Endothelial cell of umbilical vein (primary cell): ENCODE measurements around the gene GPD2. TPM values are rescaled to one million over a fixed set of nuclear protein-coding genes. Genes with fewer than 3 reads are reported as not detected.

Experiments
- BruUV-seq: library from RNA; stranded (reverse); fragments of 400-500 nt; replicated peaks from 2 replicates; lab custom pipeline; 2021; lab: Mats Ljungman, UMichigan
- CTCF ChIA-PET: fragments of 300-600, 350-600 bp; sonication (Branson Sonifier 250); formaldehyde crosslinking; loops from one replicate; lab custom pipeline; 2021; ENCODE audit warnings: antibody characterized with exemption, inconsistent platforms; lab: Charles Lee
- POLR2A ChIA-PET: fragments of 300-600, 350-600 bp; sonication (Branson Sonifier 250); formaldehyde crosslinking; loops from one replicate; lab custom pipeline; 2021; ENCODE audit warnings: antibody characterized with exemption, inconsistent platforms; lab: Charles Lee
- DNase-seq: peaks from one replicate; pipeline ENCODE4 v3.0.0-alpha.2; 2011; ENCODE audit warnings: low read depth, low spot score
- FAIRE-seq: peaks from 2 replicates; lab custom pipeline; 2011; peaks lifted over from hg19 to GRCh38; lab: Jason Lieb, UNC
- H2AFZ ChIP-seq: 2 replicates; pipeline ENCODE4 v1.6.0; 2012; ENCODE audit warnings: low read depth, low read length, control low read depth, inconsistent platforms
- H3K27ac ChIP-seq: 2 replicates; pipeline ENCODE4 v1.5.1; 2011; ENCODE audit warnings: low read depth, mild to moderate bottlenecking, control low read depth, low read length, moderate library complexity; ENCODE audit not compliant: insufficient read depth
- H3K27me3 ChIP-seq, 2 experiments: 2 replicates each; pipeline versions ENCODE4 v1.6.0 to v1.6.1; 2011; ENCODE audit warnings: low read length in 2 of 2, mixed read lengths in 1 of 2; ENCODE audit not compliant: control insufficient read depth in 2 of 2, insufficient read depth in 2 of 2
- H3K36me3 ChIP-seq, 2 experiments: 2 replicates in 1 of 2; 3 replicates in 1 of 2; pipeline ENCODE4 v1.5.1; 2011; ENCODE audit warnings: low read length in 2 of 2, mild to moderate bottlenecking in 1 of 2, moderate library complexity in 1 of 2; ENCODE audit not compliant: control insufficient read depth in 2 of 2, insufficient read depth in 2 of 2; ENCODE audit errors: extremely low read depth in 1 of 2
- H3K4me1 ChIP-seq: 3 replicates; pipeline ENCODE4 v1.5.1; 2011; ENCODE audit warnings: mild to moderate bottlenecking, low read length; ENCODE audit not compliant: control insufficient read depth, insufficient read depth; ENCODE audit errors: extremely low read depth
- H3K4me2 ChIP-seq: 2 replicates; pipeline ENCODE4 v1.6.1; 2011; ENCODE audit warnings: low read length, control low read depth, mixed read lengths; ENCODE audit not compliant: insufficient read depth
- H3K4me3 ChIP-seq, 3 experiments: fragments of 200-600 bp in 1 of 3; sonication (generic), shearing (Covaris generic) in 1 of 3; replicated peaks in 1 of 3; 2 replicates each; pipeline ENCODE4 v1.5.1; 2011 to 2016; ENCODE audit warnings: control low read depth in 3 of 3, low read length in 3 of 3, mild to moderate bottlenecking in 2 of 3, inconsistent platforms in 1 of 3, low read depth in 1 of 3, moderate library complexity in 1 of 3; ENCODE audit not compliant: insufficient read depth in 1 of 3
- H3K79me2 ChIP-seq: 2 replicates; pipeline ENCODE4 v1.6.0; 2012; ENCODE audit warnings: low read length, inconsistent platforms; ENCODE audit not compliant: control insufficient read depth, insufficient read depth
- H3K9ac ChIP-seq: replicated peaks from 2 replicates; pipeline ENCODE3; 2011; ENCODE audit warnings: low read length, control low read depth; ENCODE audit not compliant: insufficient read depth; ENCODE audit errors: extremely low read depth
- H3K9me1 ChIP-seq: replicated peaks from 3 replicates; pipeline ENCODE4 v1.6.0; 2011; ENCODE audit warnings: mild to moderate bottlenecking, low read length; ENCODE audit not compliant: control insufficient read depth, insufficient read depth; ENCODE audit errors: extremely low read depth
- H3K9me3 ChIP-seq: replicated peaks from 2 replicates; pipeline ENCODE4 v1.5.1; 2012; ENCODE audit warnings: low read length, inconsistent platforms; ENCODE audit not compliant: control insufficient read depth, insufficient read depth
- H4K20me1 ChIP-seq: replicated peaks from 2 replicates; pipeline ENCODE3; 2011; ENCODE audit warnings: mild to moderate bottlenecking, low read length; ENCODE audit not compliant: control insufficient read depth, insufficient read depth; ENCODE audit errors: extremely low read depth
- EZH2 ChIP-seq: IDR thresholded peaks from 2 replicates; pipeline ENCODE4 v1.6.1; 2012; ENCODE audit warnings: borderline replicate concordance, low read depth, mild to moderate bottlenecking, moderate library complexity, low read length, inconsistent platforms; ENCODE audit not compliant: severe bottlenecking
- FOS ChIP-seq: IDR thresholded peaks from 2 replicates; pipeline ENCODE4 v1.6.1; 2011; ENCODE audit warnings: mild to moderate bottlenecking, low read length, moderate library complexity, borderline replicate concordance; ENCODE audit not compliant: insufficient read depth
- GATA2 ChIP-seq: IDR thresholded peaks from 2 replicates; pipeline ENCODE4 v1.7.0; 2011; ENCODE audit warnings: low read depth, mild to moderate bottlenecking, moderate library complexity, mixed read lengths, low read length; ENCODE audit not compliant: insufficient read length, insufficient read depth
- JUN ChIP-seq: IDR thresholded peaks from 2 replicates; pipeline ENCODE4 v1.6.1; 2011; ENCODE audit warnings: borderline replicate concordance, low read depth; ENCODE audit not compliant: insufficient read length, insufficient read depth
- MYC ChIP-seq: IDR thresholded peaks from one replicate; pipeline ENCODE4 v1.6.1; 2011; ENCODE audit warnings: mild to moderate bottlenecking, low read depth, low read length
- POLR2A ChIP-seq: IDR thresholded peaks from 2 replicates; pipeline ENCODE4 v1.6.1; 2012; ENCODE audit warnings: low read depth, mild to moderate bottlenecking, control low read depth, low read length
- POLR2AphosphoS5 ChIP-seq: IDR thresholded peaks from 2 replicates; pipeline ENCODE4 v1.6.1; 2012; ENCODE audit warnings: low read depth, mild to moderate bottlenecking, control low read depth, low read length, moderate library complexity; ENCODE audit not compliant: insufficient read depth
- dilution Hi-C: fragments of 300-500 bp; cut with MboI; formaldehyde crosslinking; loops from one replicate; pipeline ENCODE4 v1.15.0; 2019; ENCODE audit warnings: low sequenced_read_pairs; ENCODE audit not compliant: extremely low pct_ligation_motif_present
- intact Hi-C: fragments of 100-400 bp; cut with micrococcal nuclease; formaldehyde crosslinking; loops from one replicate; pipeline ENCODE4 v1.10.0; 2022
- polyA plus RNA-seq, 4 experiments: library from polyadenylated mRNA; depleted of rRNA in 3 of 4; stranded (reverse) in 3 of 4; unstranded in 1 of 4; fragments of >200 nt; gene quantifications; 2 replicates each; pipeline versions ENCODE4 v1.2.1 to v1.2.3, GENCODE V29; 2011 to 2012; ENCODE audit warnings: missing spikeins in 1 of 4
- total RNA-seq: library from RNA; stranded (reverse); gene quantifications from 2 replicates; pipeline ENCODE4 v1.2.3, GENCODE V29; 2021
- TF ChIP-seq, protein P1 (sequence below), 2 donors: IDR thresholded peaks; 1 replicate in 1 of 2; 2 replicates in 1 of 2; pipeline ENCODE4 v1.5.1; 2011; ENCODE audit warnings: low read length in 2 of 2, mild to moderate bottlenecking in 2 of 2, moderate library complexity in 2 of 2, control low read depth in 1 of 2, inconsistent platforms in 1 of 2, low read depth in 1 of 2; ENCODE audit not compliant: insufficient read depth in 1 of 2; ENCODE audit errors: extremely low read depth in 1 of 2
- TF ChIP-seq, protein P2 (sequence below): IDR thresholded peaks from 2 replicates; pipeline ENCODE4 v1.6.1; 2011; ENCODE audit not compliant: insufficient read depth, insufficient read length

GPD2 gene
- total and polyA plus RNA-seq, 2 donors (not counting 3 experiments of a cell fraction or from before 2014, with no cell fraction given), result 6.6 to 37.0 TPM

- Histone ChIP-seq H3K9me3 (no peaks in the 10 kb centered on the region), H3K36me3 (no peaks in the 10 kb centered on the region), H3K4me3 (no peak overlapping the region), H3K4me1 (no peaks in the 10 kb centered on the region), H3K27me3 (no peaks in the 10 kb centered on the region), H3K27ac (no peak overlapping the region), H3K9me1 (no peaks in the 10 kb centered on the region), H3K79me2 (peaks cover 3% of the 10 kb centered on the region), H4K20me1 (no peaks in the 10 kb centered on the region), H2AFZ (no peak overlapping the region), H3K9ac (no peak overlapping the region), H3K4me2 (no peak overlapping the region)
- no TSS peak for BruUV-seq
- TF ChIP-seq, protein P1, sequence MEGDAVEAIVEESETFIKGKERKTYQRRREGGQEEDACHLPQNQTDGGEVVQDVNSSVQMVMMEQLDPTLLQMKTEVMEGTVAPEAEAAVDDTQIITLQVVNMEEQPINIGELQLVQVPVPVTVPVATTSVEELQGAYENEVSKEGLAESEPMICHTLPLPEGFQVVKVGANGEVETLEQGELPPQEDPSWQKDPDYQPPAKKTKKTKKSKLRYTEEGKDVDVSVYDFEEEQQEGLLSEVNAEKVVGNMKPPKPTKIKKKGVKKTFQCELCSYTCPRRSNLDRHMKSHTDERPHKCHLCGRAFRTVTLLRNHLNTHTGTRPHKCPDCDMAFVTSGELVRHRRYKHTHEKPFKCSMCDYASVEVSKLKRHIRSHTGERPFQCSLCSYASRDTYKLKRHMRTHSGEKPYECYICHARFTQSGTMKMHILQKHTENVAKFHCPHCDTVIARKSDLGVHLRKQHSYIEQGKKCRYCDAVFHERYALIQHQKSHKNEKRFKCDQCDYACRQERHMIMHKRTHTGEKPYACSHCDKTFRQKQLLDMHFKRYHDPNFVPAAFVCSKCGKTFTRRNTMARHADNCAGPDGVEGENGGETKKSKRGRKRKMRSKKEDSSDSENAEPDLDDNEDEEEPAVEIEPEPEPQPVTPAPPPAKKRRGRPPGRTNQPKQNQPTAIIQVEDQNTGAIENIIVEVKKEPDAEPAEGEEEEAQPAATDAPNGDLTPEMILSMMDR (IDR thresholded peaks at IDR 0.05; ENCODE audit: extremely low read depth in 1 of 2, insufficient read depth in 1 of 2, low read depth in 1 of 2, low read length in 2 of 2), result no peak
- DNase-seq, result no peak
- no peak for FAIRE-seq
- CTCF ChIA-PET, result interaction anchor here (0.9 kb wide), 1 partner anchor 9 kb away, joined by 3 read pairs; no protein-coding TSS in a partner anchor
- dilution Hi-C loops (no loop called here), intact Hi-C loops (no loop called here)
- POLR2A ChIA-PET, result no interaction called here
These were observed 21.6 kb downstream of the GPD2 start for GRCh38 chr2:156457523-156458517.

DNA sequence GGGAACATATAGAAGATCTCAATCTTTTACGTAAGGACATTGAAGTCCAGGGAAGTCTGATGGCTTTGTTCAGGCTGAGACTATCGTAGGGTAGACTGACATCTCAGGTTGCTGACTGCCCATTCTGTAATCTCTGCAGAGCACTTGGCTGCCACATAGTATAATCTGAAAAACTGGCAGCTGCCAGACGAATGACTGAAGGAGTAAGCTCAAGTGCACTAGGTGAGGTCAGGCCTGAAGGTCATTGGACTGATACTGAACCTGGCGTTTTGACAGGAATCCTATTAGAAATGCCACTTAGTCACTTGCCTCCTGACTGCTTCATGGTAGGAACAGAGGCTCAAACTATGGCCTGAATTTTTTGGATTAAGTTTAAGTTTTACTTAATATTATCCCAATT, 23.5 kb downstream of the GPD2 start:
- H3K27ac ChIP-seq, result no peak overlapping the region
- TF ChIP-seq MYC, result no peak
- TF ChIP-seq, protein P2, sequence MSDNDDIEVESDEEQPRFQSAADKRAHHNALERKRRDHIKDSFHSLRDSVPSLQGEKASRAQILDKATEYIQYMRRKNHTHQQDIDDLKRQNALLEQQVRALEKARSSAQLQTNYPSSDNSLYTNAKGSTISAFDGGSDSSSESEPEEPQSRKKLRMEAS, result no peak
- TF ChIP-seq POLR2A, result no peak
- TF ChIP-seq, protein P1 (IDR thresholded peaks at IDR 0.05; ENCODE audit: extremely low read depth in 1 of 2, insufficient read depth in 1 of 2, low read depth in 1 of 2, low read length in 2 of 2), result no peak
- no peak for TF ChIP-seq JUN
- TF ChIP-seq EZH2, result no peak
- TF ChIP-seq GATA2, result no peak
- TF ChIP-seq FOS, result no peak
- no peak for TF ChIP-seq POLR2AphosphoS5
- H3K4me1 ChIP-seq, result peaks cover 15% of the 10 kb centered on the region
- no peaks in the 10 kb centered on the region for H4K20me1 ChIP-seq
- no peaks in the 10 kb centered on the region for H3K27me3 ChIP-seq
- no peak overlapping the region for H2AFZ ChIP-seq
- no peak for FAIRE-seq
- BruUV-seq, result no TSS peak
- no peak overlapping the region for H3K4me3 ChIP-seq
- no peaks in the 10 kb centered on the region for H3K9me3 ChIP-seq
- H3K9me1 ChIP-seq, result no peaks in the 10 kb centered on the region
- dilution Hi-C loops, result no loop called here
- no peaks in the 10 kb centered on the region for H3K36me3 ChIP-seq
- H3K79me2 ChIP-seq, result peaks cover 3% of the 10 kb centered on the region
- CTCF ChIA-PET, result interaction anchor here (1.6 kb wide), 1 partner anchor 36 kb away, joined by 3 read pairs; no protein-coding TSS in a partner anchor
- H3K4me2 ChIP-seq, result no peak overlapping the region
- POLR2A ChIA-PET, result no interaction called here
- intact Hi-C loops, result loop anchor here (10.0 kb wide), 1 partner anchor 125 kb away; the partner anchor contains the start of gene NR4A2
- DNase-seq, result no peak
- H3K9ac ChIP-seq, result no peak overlapping the region
